Esophagus muscularis mucosa (tissue), 4 donors: ENCODE data around the gene PQBP1. TPM values are rescaled to one million over a fixed set of nuclear protein-coding genes. Genes with fewer than 3 reads are reported as not detected.

Experiments used
- DNase-seq: peaks from one replicate; pipeline ENCODE4 v3.0.0-alpha.2; 2017; ENCODE audit errors: extremely low spot score
- H3K27ac ChIP-seq, 4 donors: fragments of 200-600 bp; sonication (generic); replicated peaks in 1 of 4; 1 replicate in 3 of 4; 2 replicates in 1 of 4; pipeline ENCODE4 v1.5.1; 2016 to 2019; ENCODE audit warnings: mild to moderate bottlenecking in 1 of 4
- H3K27me3 ChIP-seq, 4 donors: fragments of 200-600 bp; sonication (generic); one replicate each; pipeline versions ENCODE4 v1.5.1 to v1.6.0; 2016 to 2019
- H3K36me3 ChIP-seq, 4 donors: fragments of 200-600 bp; sonication (generic); one replicate each; pipeline ENCODE4 v1.5.1; 2016 to 2019
- H3K4me1 ChIP-seq, 4 donors: fragments of 200-600 bp; sonication (generic); one replicate each; pipeline ENCODE4 v1.5.1; 2016 to 2019
- H3K4me3 ChIP-seq, 4 donors: fragments of 200-600 bp; sonication (generic); 1 replicate in 2 of 4; 2 replicates in 2 of 4; pipeline ENCODE4 v1.5.1; 2016 to 2019; ENCODE audit warnings: mild to moderate bottlenecking in 4 of 4, moderate library complexity in 1 of 4
- H3K9me3 ChIP-seq, 4 donors: fragments of 200-600 bp; sonication (generic); 1 replicate in 3 of 4; 2 replicates in 1 of 4; pipeline ENCODE4 v1.5.1; 2016 to 2019
- EP300 ChIP-seq: sonication (generic); formaldehyde crosslinking; IDR thresholded peaks from one replicate; pipeline ENCODE4 v1.6.1; 2017; ENCODE audit warnings: antibody characterized with exemption
- POLR2A ChIP-seq: fragments of 450-650 bp; IDR thresholded peaks from one replicate; pipeline ENCODE4 v1.6.1; 2017; ENCODE audit warnings: antibody characterized with exemption, moderate library complexity, mild to moderate bottlenecking, low read depth
- POLR2AphosphoS5 ChIP-seq, 2 donors: sonication (generic); formaldehyde crosslinking; IDR thresholded peaks; one replicate each; pipeline ENCODE4 v1.6.1; 2017; ENCODE audit warnings: antibody characterized with exemption in 2 of 2
- WGBS: methylation state at CpG from one replicate; pipeline ENCODE4 v1.1.5; 2018; 5-methylcytosine and 5-hydroxymethylcytosine counted together
- intact Hi-C: fragments of 100-400 bp; cut with DNase I; formaldehyde crosslinking; loops from one replicate; pipeline ENCODE4 v1.15.1; 2023
- total RNA-seq, 4 donors: library from RNA; depleted of rRNA; stranded (reverse); fragments of >200 nt; gene quantifications; one replicate each; pipeline versions ENCODE4 v1.1.0 to v1.2.1, GENCODE V29; 2016
- TF ChIP-seq, protein P1 (sequence below), 3 experiments: fragments of 200-600 bp in 2 of 3; fragments of 450-650 bp in 1 of 3; sonication (generic) in 2 of 3; IDR thresholded peaks; one replicate each; pipeline ENCODE4 v1.5.1; 2017 to 2019; ENCODE audit warnings: antibody characterized with exemption in 3 of 3, mild to moderate bottlenecking in 2 of 3, moderate library complexity in 1 of 3

PQBP1 gene
- total RNA-seq, 4 donors from 2014 or later: 53.6 to 81.3 (median 72.0) TPM

DNA sequence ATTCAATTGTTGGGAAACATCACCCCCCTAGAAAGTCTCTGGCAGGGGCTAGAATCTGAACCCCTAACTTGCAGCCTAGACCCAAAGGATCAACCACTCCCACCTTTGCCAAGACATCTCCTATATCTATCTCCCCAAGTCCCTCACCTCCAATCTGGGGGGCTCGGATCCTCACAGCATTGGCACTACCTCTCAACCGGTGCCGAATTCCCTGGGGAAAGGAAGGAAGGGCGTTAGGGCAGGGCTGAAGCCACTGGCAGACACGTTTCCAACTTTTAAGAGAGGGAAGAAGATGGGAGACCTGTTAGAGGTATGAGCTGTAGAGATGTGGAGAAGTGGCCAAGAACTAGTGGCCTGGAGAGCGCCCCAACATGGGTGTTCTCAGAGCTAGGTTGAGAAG lies 2.8 kb upstream of the PQBP1 start:
- H3K27me3 ChIP-seq: no peaks in the 10 kb centered on the region
- no peak for DNase-seq
- no peaks in the 10 kb centered on the region for H3K9me3 ChIP-seq
- intact Hi-C loops: loop anchor here (5.0 kb wide), 1 partner anchor 93 kb away; the partner anchor contains the start of gene HDAC6
- peaks cover 9 to 40% (median 36%) of the 10 kb centered on the region in 4 donors for H3K4me1 ChIP-seq
- H3K4me3 ChIP-seq: no peak overlapping the region
- WGBS: 80% methylated on average over 6 of the region's 6 CpGs
- no peak for TF ChIP-seq POLR2A
- TF ChIP-seq, protein P1, sequence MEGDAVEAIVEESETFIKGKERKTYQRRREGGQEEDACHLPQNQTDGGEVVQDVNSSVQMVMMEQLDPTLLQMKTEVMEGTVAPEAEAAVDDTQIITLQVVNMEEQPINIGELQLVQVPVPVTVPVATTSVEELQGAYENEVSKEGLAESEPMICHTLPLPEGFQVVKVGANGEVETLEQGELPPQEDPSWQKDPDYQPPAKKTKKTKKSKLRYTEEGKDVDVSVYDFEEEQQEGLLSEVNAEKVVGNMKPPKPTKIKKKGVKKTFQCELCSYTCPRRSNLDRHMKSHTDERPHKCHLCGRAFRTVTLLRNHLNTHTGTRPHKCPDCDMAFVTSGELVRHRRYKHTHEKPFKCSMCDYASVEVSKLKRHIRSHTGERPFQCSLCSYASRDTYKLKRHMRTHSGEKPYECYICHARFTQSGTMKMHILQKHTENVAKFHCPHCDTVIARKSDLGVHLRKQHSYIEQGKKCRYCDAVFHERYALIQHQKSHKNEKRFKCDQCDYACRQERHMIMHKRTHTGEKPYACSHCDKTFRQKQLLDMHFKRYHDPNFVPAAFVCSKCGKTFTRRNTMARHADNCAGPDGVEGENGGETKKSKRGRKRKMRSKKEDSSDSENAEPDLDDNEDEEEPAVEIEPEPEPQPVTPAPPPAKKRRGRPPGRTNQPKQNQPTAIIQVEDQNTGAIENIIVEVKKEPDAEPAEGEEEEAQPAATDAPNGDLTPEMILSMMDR (IDR thresholded peaks at IDR 0.05): no peak
- no peak for TF ChIP-seq POLR2AphosphoS5 (IDR thresholded peaks at IDR 0.05)
- TF ChIP-seq EP300: no peak
- peaks cover 0 to 25% (median 11%) of the 10 kb centered on the region in 4 donors for H3K36me3 ChIP-seq
- no peak overlapping the region for H3K27ac ChIP-seq

DNA sequence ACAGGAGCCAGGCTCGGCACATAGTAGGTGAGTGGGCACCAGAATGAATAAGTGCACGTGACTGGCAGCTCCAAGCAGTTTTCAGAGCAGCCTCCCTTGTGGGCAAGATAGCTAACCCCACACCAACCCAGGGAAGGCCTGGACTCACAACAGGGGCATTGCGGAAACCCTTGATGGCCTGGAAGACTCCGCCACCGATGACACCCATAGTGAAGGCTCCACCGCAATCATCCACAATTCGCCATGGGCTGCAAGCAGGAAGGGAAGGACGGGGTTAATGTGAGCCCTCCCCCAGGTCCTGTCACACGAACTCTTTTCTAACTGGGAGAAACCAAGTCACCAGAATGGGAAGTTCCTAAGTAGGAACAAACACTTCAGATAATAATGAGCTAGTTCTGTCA lies 1.1 kb upstream of the PQBP1 start:
- H3K4me1 ChIP-seq: peaks cover 9 to 34% (median 33%) of the 10 kb centered on the region in 4 donors
- H3K27ac ChIP-seq: peak overlapping the region; percentile 86 to 96 (median 92)
- H3K27me3 ChIP-seq: no peaks in the 10 kb centered on the region
- H3K9me3 ChIP-seq: no peaks in the 10 kb centered on the region
- TF ChIP-seq EP300: no peak
- TF ChIP-seq POLR2AphosphoS5 (IDR thresholded peaks at IDR 0.05): no peak
- no peak for TF ChIP-seq POLR2A
- TF ChIP-seq, protein P1 (IDR thresholded peaks at IDR 0.05): no peak
- H3K4me3 ChIP-seq: peak overlapping the region; percentile 60 to 71 (median 68)
- WGBS: 69% methylated on average over 9 of the region's 9 CpGs
- DNase-seq: no peak
- peaks cover 0 to 39% (median 22%) of the 10 kb centered on the region in 4 donors for H3K36me3 ChIP-seq
- intact Hi-C loops: no loop called here

DNA sequence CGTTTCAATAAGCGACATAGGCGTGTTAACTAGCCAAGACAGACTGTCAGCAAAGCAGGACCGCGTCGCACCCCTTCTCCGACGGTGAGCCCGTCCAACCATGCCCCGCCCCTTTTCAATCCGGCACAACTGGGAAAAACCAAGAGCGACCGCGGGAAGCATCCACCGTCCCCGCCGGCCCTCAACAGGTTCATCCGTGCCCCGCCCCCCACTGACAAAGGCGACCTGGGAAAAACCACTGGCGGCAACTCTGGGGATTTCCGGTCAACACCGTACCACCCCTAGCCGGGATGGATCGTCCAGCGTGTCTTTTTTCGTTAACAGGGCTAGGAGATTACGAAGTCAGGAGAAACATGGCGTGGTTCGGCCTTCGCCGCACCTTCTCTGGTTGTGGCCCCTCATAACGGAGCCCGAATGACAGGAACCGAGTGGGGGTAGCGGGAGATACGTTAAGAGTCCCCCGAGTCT lies 539 bp upstream of the PQBP1 start:
- H3K4me3 ChIP-seq: peak overlapping the region; percentile 60 to 71 (median 68)
- H3K27ac ChIP-seq: peak overlapping the region; percentile 86 to 96 (median 92)
- WGBS: 51% methylated on average over 29 of the region's 38 CpGs
- TF ChIP-seq POLR2A: no peak
- TF ChIP-seq, protein P1 (IDR thresholded peaks at IDR 0.05): no peak
- peak in 1 of 2 donors; percentile 22 for TF ChIP-seq POLR2AphosphoS5 (IDR thresholded peaks at IDR 0.05)
- TF ChIP-seq EP300: no peak
- H3K9me3 ChIP-seq: no peaks in the 10 kb centered on the region
- DNase-seq: no peak
- H3K27me3 ChIP-seq: no peaks in the 10 kb centered on the region
- H3K36me3 ChIP-seq: peaks cover 0 to 45% (median 28%) of the 10 kb centered on the region in 4 donors
- peaks cover 9 to 29% (median 28%) of the 10 kb centered on the region in 4 donors for H3K4me1 ChIP-seq
- intact Hi-C loops: no loop called here

DNA sequence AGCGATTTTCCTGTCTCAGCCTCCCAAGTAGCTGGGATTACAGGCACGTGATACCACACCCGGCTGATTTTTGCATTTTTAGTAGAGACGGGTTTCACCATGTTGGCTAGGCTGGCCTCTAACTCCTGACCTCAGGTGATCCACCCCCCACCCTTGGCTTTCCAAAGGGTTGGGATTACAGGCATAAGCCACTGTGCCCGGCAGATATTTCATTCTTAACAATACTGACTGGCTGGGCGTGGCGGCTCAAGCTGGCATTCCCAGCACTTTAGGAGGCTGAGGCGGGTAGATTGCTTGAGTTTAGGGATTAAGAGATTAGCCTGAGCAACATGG lies 1.3 kb downstream of the PQBP1 start:
- Histone ChIP-seq H3K9me3 (no peaks in the 10 kb centered on the region), H3K27ac (peak overlapping the region in 2 of 4 donors; percentile 27 to 96), H3K4me3 (no peak overlapping the region), H3K4me1 (peaks cover 9 to 27% (median 26%) of the 10 kb centered on the region in 4 donors), H3K36me3 (peaks cover 0 to 44% (median 34%) of the 10 kb centered on the region in 4 donors), H3K27me3 (no peaks in the 10 kb centered on the region)
- intact Hi-C loops: no loop called here
- no peak for TF ChIP-seq POLR2AphosphoS5 (IDR thresholded peaks at IDR 0.05)
- TF ChIP-seq, protein P1 (IDR thresholded peaks at IDR 0.05): no peak
- 87% methylated on average over 8 of the region's 8 CpGs for WGBS
- no peak for DNase-seq

DNA sequence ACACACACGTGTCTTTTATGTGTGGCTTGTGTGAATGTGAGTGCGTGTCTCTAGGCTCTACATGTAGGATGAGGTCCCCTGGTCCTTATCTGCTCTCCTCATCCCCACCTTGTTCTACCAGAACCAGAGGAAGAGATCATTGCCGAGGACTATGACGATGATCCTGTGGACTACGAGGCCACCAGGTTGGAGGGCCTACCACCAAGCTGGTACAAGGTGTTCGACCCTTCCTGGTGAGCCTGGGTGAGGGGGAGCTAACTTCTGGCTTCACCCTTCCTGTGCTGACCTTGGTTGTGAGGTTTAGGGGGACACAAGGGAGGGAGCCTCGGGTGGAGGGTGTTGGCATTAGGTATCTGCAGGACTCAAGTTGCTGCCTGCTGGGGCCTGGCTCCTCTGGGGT lies 3.3 kb downstream of the PQBP1 start:
- Histone ChIP-seq H3K9me3 (no peaks in the 10 kb centered on the region), H3K4me1 (peaks cover 9 to 25% (median 23%) of the 10 kb centered on the region in 4 donors), H3K27me3 (no peaks in the 10 kb centered on the region), H3K36me3 (peaks cover 0 to 60% (median 52%) of the 10 kb centered on the region in 4 donors), H3K27ac (no peak overlapping the region), H3K4me3 (no peak overlapping the region)
- no peak for DNase-seq
- TF ChIP-seq POLR2A: no peak
- TF ChIP-seq POLR2AphosphoS5 (IDR thresholded peaks at IDR 0.05): no peak
- TF ChIP-seq EP300: no peak
- 75% methylated on average over 7 of the region's 7 CpGs for WGBS
- intact Hi-C loops: no loop called here
